ENCODE results near the gene RAB39A.

Gene RAB39A

GRCh38 chr11:107962181-107962580, 33.9 kb downstream of the RAB39A start:
- DNase-seq, result no peak

GRCh38 chr11:107963091-107963490, 34.8 kb downstream of the RAB39A start:
- DNase-seq, result no peak

DNA sequence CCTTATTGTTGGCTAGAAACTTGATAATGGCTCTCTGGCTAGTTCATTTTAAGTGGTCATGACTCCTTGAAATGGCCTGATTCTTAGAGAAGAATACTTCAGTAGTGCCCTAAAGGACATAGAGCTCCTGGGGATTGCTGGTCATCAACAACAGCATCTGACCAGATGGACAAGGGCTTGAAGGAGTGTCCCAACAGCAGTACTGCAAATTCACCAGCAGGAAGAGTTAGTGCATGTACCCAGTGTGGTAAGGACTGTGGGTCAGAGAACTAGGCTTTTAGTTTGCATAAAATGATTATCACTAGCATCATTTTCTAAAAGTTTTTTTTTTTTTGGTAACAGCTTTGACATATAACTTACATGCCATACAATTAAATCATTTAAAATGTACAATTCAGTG, 41.0 kb downstream of the RAB39A start:
- no peak for DNase-seq

- no peak for DNase-seq
Measured at GRCh38 chr11:107970049-107970448, 41.8 kb downstream of the RAB39A start.

GRCh38 chr11:107973641-107974040, 45.4 kb downstream of the RAB39A start:
- DNase-seq, result no peak

DNA sequence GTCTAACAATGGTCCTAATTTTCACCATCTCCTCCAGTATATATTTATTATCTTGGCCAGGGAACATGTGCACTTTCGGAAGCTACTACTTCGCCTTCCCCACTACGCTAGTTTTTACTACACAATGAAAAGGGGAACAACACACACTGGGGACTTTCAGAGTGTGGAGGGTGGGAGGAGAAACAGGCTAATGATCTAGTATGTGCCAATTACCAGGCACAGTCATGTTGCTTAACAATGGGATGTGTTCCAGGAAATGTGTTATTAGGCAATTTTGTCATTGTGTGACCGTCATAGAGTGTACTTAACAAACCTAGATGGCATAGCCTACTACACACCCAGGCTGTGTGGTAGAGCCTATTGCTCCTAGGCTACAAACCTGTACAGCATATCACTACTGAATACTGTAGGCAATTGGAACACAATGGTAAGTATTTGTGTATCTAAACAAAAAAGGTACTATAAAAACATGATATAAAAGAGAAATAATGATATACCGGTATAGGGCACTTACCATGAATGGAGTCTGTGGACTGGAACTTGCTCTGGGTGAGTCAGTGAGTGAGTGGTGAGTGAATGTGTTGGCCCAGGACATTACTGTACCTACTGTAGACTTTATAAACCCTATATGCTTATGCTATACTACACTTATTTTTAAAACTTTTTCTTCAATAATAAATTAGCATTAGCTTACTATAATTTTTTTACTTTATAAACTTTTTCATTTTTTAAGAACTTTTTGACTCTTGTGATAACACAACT, 60.3 kb downstream of the RAB39A start:
- DNase-seq, result no peak

- no peak for DNase-seq
Measured at GRCh38 chr11:107991868-107992414, 63.7 kb downstream of the RAB39A start.

DNA sequence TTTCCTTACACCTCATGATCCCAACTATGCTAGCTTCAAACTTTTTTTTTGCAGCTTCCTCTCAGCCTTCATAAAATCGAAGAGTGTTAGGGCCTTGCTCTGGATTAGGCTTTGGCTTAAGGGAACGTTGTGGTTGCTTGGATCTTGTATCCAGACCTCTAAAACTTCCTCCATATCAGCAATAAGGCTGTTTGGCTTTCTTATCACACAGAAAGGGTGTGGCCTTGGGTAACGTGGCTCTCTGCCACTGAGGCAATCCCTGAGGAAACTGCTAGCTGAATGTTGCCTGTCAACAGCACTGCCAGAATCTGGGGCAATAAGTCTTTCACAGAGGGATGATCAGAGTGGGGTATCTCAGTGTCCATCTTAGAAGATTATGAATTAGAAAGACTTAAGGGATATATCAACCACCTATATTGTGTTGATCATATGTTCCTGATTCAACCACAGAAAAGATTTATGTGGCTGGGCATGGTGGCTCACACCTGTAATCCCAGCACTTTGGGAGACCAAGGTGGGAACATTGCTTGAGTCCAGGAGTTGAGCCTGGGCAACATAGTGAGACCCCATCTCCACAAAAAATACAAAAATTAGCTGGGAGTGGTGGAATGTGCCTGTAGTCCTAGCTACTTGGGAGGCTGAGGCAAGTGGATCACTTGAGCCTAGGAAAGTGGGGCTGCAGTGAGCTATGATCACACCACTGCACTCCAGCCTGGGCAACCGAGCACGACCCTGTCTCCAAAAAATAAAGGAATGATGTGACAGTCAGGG, 67.9 kb downstream of the RAB39A start:
- DNase-seq, result no peak

GRCh38 chr11:107998761-107999160, 70.5 kb downstream of the RAB39A start:
- DNase-seq, result no peak

DNA sequence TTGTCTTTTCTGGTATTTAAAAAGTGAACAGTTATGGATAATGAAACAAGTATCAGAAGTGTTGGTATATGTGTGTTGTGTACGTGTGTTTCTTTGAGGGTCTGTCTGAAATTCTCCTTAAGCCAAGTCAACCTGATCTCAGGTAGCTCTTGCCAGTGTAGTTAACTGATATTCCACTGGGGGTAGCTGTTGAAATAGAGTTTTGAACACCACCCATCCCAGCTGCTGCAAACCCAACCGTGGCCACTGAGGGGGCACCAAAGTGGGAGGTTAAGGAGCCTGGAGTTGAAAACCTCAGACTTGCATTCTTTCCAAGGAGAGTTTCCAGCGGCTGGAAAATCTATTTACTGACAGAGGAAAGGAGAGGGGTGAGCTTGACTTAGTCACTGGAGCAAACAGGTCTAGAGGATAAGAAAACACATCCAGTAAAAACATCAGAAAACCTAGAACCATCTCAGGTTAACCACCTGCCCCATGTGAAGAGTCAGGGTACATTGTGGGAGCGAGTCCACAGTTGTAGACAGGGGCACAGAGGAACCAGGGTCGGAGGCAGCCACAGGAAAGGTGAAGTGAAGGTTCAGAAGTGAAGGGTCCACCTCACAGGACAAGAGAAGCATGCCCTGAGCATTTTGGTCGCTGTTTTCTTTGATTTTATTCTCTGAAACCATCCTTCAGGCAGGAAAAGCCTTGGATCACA, 71.7 kb downstream of the RAB39A start:
- no peak for DNase-seq

- no peak for DNase-seq
Measured at GRCh38 chr11:108002476-108002875, 74.2 kb downstream of the RAB39A start.

DNA sequence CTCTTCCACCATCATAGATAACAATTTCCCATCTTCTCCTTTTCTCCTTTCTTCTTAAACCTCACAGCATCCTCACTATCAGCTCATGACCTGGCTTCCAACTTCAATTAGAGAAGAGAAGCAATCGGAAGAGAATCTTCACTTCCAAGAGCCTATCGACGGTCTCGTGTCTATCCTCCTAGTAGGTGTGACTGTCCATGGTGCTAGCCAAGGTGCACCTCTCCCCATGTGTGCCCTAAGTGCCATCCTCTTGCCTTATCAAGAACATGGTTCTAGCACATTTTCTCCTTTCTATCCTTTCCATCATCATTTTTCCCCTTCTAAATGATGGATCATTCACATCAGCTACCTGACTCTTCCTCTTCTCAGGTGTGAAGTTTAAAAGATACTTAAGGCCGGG, 75.4 kb downstream of the RAB39A start:
- DNase-seq, result no peak

DNA sequence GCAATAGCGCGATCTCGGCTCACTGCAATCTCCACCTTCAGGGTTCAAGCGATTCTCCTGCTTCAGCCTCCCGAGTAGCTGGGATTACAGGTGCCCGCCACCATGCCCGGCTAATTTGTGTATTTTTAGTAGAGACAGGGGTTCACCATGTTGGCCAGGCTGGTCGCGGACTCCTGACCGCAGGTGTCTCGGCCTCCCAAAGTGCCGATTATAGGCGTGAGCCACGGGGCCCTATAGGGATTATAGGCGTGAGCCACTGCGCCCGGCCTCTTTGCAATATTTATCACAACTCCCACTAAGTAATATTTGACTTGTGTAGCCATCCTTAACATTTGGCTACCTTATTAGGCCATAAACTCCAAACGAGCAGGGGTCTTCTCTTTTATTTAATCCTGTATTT, 79.6 kb downstream of the RAB39A start:
- DNase-seq, result no peak

- peak; percentile 85 for DNase-seq
Measured at GRCh38 chr11:108008656-108009496, 80.6 kb downstream of the RAB39A start, which contains the start of gene CUL5. TSS of gene CUL5 (plus strand) at chr11:108008898. CDS start at chr11:108009349, 451 bp downstream.

- no peak for DNase-seq
Measured at GRCh38 chr11:108009497-108010370, 81.5 kb downstream of the RAB39A start.

DNA sequence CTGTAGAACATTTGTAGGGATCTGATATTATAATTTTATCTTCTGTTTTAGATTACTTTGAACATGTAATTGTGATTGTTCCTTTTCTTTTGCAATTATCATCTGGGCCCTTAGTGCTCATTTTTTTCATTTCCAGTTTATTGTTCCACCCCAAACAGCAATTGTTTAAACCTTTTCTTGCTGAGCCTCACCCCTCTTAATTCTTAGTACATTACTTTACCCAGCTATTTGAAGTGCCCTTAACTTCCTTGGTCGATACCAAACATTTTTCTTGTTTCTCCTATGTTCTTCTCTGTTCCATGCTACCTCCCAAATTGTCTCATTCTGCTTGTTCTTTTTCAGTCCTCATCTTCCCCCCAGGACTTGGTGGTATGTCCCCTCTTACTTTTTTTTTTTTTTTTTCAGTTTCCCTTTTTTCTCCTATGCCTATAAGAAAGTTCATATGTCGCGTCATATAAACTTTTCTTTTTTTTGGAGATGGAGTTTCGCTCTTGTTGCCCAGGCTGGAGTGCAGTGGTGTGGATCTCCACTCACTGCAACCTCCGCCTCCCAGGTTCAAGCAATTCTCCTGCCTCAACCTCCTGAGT, 84.0 kb downstream of the RAB39A start:
- DNase-seq, result no peak
